Dendritic cell treated with granulocyte-macrophage colony-stimulating factor and Interleukin-4, amounts not matched to agents 40 ng/mL and 50 ng/mL, for 4 days (primary cell): Measurements from ENCODE around the gene KTN1.

ENCODE experiments used
- H3K27ac Mint-ChIP-seq: one replicate; pipeline ENCODE4 v1.8.0; 2022; ENCODE audit warnings: mild to moderate bottlenecking, mixed read lengths
- H3K27me3 Mint-ChIP-seq: one replicate; pipeline ENCODE4 v1.8.0; 2022; ENCODE audit warnings: mild to moderate bottlenecking, mixed read lengths
- H3K36me3 Mint-ChIP-seq: one replicate; pipeline ENCODE4 v1.8.0; 2022; ENCODE audit warnings: low read depth, mixed read lengths
- H3K4me1 Mint-ChIP-seq: one replicate; pipeline ENCODE4 v1.8.0; 2022; ENCODE audit warnings: low read depth, mixed read lengths
- H3K4me3 Mint-ChIP-seq: one replicate; pipeline ENCODE4 v1.8.0; 2022; ENCODE audit warnings: mild to moderate bottlenecking, moderate library complexity, mixed read lengths
- H3K9me3 Mint-ChIP-seq: one replicate; pipeline ENCODE4 v1.8.0; 2022; ENCODE audit warnings: mixed read lengths
- intact Hi-C: fragments of 100-400 bp; cut with micrococcal nuclease; formaldehyde crosslinking; loops from one replicate; pipeline ENCODE4 v1.15.0; 2022

The KTN1 gene

DNA sequence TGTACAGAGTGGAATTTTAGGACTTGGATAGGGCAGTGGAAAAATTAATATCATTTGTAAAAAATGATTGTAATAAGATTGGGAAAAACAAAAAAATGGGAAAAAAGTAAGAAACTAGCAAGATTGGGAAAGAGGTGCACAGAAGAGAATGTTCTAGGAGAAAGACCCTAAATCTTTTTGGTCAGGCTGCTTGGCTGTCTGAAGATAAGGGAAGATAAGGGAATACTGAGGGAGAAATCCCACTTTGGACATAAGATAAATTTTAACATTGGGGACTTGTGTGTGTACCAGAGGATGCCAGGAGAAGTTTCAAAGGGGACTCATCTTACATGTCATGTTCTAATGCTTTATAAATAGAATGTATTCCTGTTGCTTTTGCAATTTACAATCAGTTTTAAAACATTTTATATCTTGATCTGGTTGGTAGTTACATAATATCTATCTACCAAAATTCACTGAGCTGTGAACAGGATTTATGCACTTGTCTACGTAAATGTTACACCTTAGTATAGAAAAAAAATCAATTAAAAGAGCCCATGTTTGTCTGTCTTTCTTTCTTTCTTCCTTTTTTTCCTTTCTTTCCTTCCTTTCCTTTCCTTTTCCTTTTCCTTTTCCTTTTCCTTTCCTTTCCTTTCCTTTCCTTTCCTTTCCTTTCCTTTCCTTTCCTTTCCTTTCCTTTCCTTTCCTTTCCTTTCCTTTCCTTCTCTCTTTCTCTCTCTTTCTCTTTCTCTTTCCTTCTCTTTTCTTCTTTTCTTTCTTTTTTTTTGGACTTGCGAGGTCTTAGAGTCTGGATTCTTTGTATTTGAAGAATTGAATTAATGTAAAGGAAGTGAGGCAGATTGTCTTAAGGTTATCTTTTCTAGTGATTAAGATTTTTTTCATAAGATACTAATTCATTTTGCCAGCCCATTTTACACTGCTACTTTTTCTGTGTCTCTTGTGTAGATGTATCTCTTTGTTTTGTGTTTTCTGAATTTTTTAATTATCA is 66.1 kb downstream of the KTN1 start:
- Mint-ChIP-seq H3K4me3 (no peak overlapping the region), H3K27ac (no peak overlapping the region), H3K4me1 (peaks cover 9% of the 10 kb centered on the region), H3K9me3 (no peaks in the 10 kb centered on the region), H3K27me3 (no peaks in the 10 kb centered on the region), H3K36me3 (peaks cover 88% of the 10 kb centered on the region)
- intact Hi-C loops = no loop called here

DNA sequence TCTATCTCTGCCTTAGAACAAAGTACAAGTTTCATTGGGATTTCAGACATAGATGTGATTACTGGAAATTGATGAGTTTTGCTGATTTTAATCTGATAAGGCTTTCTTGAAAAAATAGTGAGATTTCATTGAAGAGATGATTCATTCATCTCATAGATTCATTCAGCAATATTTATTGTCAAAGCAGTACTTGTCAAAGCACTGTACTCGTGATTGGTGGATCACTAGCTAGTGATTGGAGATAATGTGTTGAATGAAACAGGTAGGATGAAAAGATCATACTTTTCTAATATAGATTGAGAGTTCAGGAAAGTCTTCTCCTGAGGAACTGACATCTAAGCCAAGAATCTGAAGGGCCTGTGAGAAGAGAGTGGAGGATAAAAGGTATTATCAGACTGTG is 71.0 kb downstream of the KTN1 start:
- intact Hi-C loops = no loop called here

DNA sequence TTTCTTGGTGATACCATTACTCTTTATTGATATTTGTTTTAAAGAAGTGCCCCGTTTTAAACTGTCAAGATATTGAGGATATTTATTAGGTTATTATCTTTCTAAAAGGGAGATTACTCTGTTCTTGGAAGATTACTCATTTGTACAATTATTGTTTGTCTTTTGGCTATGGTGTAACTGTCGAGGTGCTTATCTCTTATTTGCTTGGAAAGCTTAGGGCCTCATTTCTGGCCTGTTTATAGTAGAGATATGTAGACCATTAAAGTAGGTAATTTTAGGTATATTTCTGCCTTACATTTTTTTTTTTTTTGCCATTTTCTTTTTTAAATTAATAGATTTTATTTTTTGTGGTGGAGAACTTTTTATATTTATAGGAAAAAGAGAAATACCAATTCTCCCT is 74.2 kb downstream of the KTN1 start:
- intact Hi-C loops = no loop called here
- Mint-ChIP-seq H3K36me3 (peaks cover 85% of the 10 kb centered on the region), H3K27ac (no peak overlapping the region), H3K4me1 (no peaks in the 10 kb centered on the region), H3K9me3 (no peaks in the 10 kb centered on the region), H3K27me3 (no peaks in the 10 kb centered on the region), H3K4me3 (no peak overlapping the region)

More for the DNA sequence above, 71.0 kb downstream of the KTN1 start:
- Mint-ChIP-seq H3K27me3 (no peaks in the 10 kb centered on the region), H3K36me3 (peaks cover 83% of the 10 kb centered on the region), H3K9me3 (no peaks in the 10 kb centered on the region), H3K4me1 (no peaks in the 10 kb centered on the region), H3K27ac (no peak overlapping the region), H3K4me3 (no peak overlapping the region)

DNA sequence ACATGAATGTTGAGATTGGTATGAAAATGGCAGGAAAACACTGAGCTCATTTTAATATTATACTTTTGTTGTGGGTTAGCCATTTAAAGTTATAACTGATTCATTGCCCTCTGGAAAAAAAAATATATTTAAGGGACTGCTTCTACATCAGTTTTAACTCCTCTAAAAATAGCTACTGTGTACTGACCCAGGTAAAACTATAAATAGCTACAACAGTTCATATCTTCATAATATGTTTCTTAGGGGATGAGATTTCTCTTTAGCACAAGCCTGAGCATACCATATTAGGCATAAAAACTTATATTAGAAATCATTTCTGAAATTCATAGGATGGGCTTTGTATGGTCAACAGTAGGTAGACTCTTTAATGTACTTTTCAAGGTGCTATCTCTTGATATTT is 81.0 kb downstream of the KTN1 start:
- Mint-ChIP-seq H3K9me3 (no peaks in the 10 kb centered on the region), H3K4me3 (no peak overlapping the region), H3K27ac (no peak overlapping the region), H3K27me3 (no peaks in the 10 kb centered on the region), H3K4me1 (no peaks in the 10 kb centered on the region), H3K36me3 (peaks cover 93% of the 10 kb centered on the region)
- intact Hi-C loops = no loop called here

DNA sequence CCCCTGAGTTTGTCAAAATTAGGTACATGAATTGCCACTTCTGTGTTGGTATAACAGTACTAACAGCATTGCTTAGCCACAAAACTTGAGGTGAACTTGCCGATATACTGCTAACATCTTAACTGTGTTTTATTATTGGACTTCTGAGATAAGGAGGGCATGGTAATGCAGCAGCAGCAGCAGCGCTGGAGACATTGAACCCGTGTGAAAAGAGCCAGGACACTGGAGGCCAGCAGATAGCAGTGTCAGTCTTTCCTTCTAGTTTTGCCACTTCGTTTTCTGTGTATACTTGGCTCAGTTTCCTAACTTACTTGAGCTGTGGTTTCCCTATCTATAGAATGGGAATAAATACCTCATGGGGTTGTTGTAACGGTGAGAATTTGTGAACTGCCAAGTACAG is 82.7 kb downstream of the KTN1 start:
- H3K36me3 Mint-ChIP-seq = peaks cover 91% of the 10 kb centered on the region
- H3K27me3 Mint-ChIP-seq = no peaks in the 10 kb centered on the region
- no peaks in the 10 kb centered on the region for H3K4me1 Mint-ChIP-seq
- H3K4me3 Mint-ChIP-seq = no peak overlapping the region
- H3K27ac Mint-ChIP-seq = no peak overlapping the region
- intact Hi-C loops = no loop called here
- H3K9me3 Mint-ChIP-seq = no peaks in the 10 kb centered on the region

DNA sequence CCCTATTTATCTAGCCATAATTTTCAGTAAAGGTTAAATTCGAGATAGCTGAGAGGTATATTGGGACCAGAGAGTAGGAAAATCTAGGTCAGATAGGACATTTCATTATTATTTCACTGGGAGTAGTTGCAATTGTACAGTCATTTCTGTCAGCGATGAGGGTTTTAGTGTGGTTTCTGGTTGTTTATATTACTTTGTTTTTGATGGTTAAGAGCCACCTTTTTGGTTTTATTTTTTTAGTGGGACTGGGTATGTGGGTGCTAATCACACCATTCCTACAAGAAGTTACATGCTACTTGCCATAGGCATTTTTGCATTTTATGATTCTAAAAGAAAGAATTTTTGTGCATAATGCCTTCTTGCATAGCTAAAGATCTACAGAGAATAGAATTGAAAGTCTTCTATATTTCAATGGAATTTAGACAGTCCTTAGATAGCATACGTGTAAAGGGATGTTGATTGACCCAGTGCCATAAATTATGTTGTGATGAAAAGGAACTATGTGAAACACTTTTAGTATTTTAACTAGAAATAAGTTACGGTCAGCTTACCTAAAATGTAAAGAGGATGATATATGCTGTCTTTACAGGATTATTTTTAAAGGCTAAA is 85.2 kb downstream of the KTN1 start:
- H3K27ac Mint-ChIP-seq = no peak overlapping the region
- no peaks in the 10 kb centered on the region for H3K27me3 Mint-ChIP-seq
- no peaks in the 10 kb centered on the region for H3K4me1 Mint-ChIP-seq
- peaks cover 83% of the 10 kb centered on the region for H3K36me3 Mint-ChIP-seq
- no peak overlapping the region for H3K4me3 Mint-ChIP-seq
- no peaks in the 10 kb centered on the region for H3K9me3 Mint-ChIP-seq
- intact Hi-C loops = no loop called here

DNA sequence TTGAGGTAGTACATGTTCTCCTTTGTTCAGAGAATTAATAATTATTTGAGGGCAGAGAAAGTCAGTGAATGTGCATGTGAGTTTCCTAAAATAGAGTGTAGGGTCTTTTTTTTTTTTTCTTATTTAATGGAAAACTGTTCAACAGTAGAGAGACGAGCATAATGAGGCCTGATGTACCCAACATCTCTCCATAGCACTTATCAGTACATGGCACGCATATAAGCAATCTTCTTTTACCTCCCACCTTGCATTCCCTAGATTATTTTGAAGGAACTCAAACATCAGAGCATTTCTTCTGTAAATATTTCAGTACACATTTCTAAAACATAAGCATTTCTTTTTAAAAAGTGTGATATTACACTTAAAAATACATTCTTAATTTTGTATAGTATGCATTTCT is 87.8 kb downstream of the KTN1 start:
- Mint-ChIP-seq H3K27ac (no peak overlapping the region), H3K36me3 (peaks cover 83% of the 10 kb centered on the region), H3K9me3 (no peaks in the 10 kb centered on the region), H3K4me1 (no peaks in the 10 kb centered on the region), H3K27me3 (no peaks in the 10 kb centered on the region), H3K4me3 (no peak overlapping the region)
- intact Hi-C loops = no loop called here

DNA sequence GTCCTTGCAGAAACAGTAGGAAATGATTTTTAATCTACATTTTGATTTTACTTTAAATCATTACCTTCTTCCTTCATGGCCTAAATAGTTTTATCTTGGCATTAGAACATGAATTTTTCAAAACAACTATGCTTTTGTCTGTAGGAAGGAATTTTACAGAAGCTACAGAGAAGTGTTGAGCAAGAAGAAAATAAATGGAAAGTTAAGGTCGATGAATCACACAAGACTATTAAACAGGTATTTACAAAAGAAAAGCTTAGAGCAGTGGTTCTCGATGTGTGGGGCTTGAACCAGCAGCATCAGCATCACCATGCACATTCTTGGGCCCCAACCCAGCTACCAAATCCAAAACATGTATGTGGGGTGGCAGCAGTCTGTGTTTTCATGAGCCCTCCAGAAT is 91.6 kb downstream of the KTN1 start:
- Mint-ChIP-seq H3K27ac (no peak overlapping the region), H3K4me1 (no peaks in the 10 kb centered on the region), H3K27me3 (no peaks in the 10 kb centered on the region), H3K36me3 (peaks cover 78% of the 10 kb centered on the region), H3K4me3 (no peak overlapping the region), H3K9me3 (no peaks in the 10 kb centered on the region)
- intact Hi-C loops = loop anchor here (5.0 kb wide), 1 partner anchor 34 kb away; no protein-coding TSS in a partner anchor

DNA sequence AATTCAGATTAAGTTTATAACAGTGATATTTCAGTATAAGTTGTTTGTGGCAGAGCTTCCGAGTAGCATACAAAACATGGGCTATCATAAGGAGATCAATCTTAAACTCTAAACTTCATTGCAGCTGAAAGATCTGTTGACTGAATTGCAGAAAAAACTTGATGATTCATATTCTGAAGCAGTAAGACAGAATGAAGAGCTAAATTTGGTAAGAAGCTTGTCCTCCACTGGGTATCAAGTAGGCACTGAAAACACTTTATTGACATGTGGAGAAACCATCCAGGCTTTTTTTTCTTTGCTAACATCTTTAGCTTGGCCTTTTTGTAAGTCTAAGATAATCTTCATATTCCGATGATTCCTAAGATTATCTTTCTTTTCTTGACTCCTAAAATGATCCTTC is 93.0 kb downstream of the KTN1 start:
- intact Hi-C loops = loop anchor here (5.0 kb wide), 1 partner anchor 36 kb away; no protein-coding TSS in a partner anchor
- Mint-ChIP-seq H3K27me3 (no peaks in the 10 kb centered on the region), H3K4me3 (no peak overlapping the region), H3K9me3 (no peaks in the 10 kb centered on the region), H3K36me3 (peaks cover 71% of the 10 kb centered on the region), H3K4me1 (no peaks in the 10 kb centered on the region), H3K27ac (no peak overlapping the region)

DNA sequence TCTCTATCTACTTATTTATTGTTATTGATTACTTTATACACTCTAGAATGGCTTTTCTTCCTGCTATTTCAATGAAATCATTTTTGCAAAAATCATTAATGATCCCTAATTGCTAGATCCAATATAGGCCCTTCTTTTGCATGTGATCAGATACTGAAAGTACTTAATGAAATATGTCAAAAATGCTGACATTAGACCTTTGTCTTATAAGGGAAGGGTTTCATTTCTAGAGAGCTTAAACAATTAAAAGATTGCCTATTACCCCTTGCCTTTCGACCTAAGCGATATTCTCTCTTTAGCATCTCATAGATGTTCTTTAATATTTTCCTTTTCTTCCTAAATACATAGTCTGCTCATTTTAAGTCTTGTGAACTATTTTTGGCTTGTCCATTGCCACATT is 101.1 kb downstream of the KTN1 start:
- peaks cover 81% of the 10 kb centered on the region for H3K36me3 Mint-ChIP-seq

DNA sequence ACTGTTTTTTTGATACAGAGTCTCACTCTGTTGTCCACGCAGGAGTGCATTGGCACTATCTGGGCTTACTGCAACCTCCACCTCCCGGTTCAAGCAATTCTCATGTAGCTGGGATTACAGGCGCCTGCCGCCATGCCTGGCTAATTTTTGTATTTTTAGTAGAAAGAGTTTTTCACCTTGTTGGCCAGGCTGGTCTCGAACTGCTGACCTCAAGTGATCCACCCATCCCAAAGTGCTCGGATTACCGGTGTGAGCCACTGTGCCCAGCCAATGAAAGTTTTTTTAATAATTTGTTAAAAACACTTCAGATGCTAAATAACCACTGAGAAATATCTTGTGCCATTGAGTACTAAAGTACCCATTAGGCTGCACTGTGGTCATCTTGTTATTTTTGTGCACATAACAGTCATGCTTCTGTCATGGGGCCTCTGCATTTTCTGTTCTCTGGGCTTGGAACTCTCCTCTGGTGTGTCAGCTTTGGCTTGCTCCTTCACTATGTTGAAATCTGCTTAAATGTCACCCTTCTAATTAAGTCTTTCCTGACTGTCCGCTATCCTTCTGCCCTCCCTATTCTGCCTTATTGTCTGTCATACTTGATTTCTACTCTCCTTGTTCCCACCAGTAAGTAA is 105.1 kb downstream of the KTN1 start:
- Mint-ChIP-seq H3K27ac (no peak overlapping the region), H3K9me3 (no peaks in the 10 kb centered on the region), H3K4me3 (no peak overlapping the region)

More for the DNA sequence above, 101.1 kb downstream of the KTN1 start:
- intact Hi-C loops = no loop called here
- H3K27me3 Mint-ChIP-seq = no peaks in the 10 kb centered on the region
- H3K4me1 Mint-ChIP-seq = no peaks in the 10 kb centered on the region
- H3K4me3 Mint-ChIP-seq = no peak overlapping the region
- no peak overlapping the region for H3K27ac Mint-ChIP-seq
- no peaks in the 10 kb centered on the region for H3K9me3 Mint-ChIP-seq

DNA sequence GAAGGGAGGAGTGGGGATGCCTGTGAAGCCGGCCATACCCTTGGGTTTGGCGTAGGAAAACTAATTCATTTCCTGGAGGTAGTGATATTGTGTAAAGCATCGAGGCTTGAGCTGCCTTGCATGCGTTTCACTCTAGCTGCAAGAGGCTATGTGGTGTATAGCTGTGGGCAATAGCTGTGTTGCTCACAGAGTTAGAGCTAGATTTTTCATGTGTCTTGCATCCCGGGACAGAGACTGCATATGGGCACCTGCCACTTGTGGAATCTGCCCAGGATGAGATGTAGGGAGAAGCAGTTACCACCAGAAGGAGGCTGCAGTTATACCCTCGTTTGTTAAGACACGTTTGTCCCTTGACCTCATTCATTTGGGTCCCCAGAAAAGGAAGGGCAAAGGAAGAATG is 106.7 kb downstream of the KTN1 start:
- H3K9me3 Mint-ChIP-seq = no peaks in the 10 kb centered on the region
- peaks cover 53% of the 10 kb centered on the region for H3K36me3 Mint-ChIP-seq
- H3K4me1 Mint-ChIP-seq = no peaks in the 10 kb centered on the region
- H3K27me3 Mint-ChIP-seq = no peaks in the 10 kb centered on the region
- intact Hi-C loops = no loop called here
- no peak overlapping the region for H3K4me3 Mint-ChIP-seq
- no peak overlapping the region for H3K27ac Mint-ChIP-seq

More for the DNA sequence above, 105.1 kb downstream of the KTN1 start:
- intact Hi-C loops = no loop called here
- Mint-ChIP-seq H3K36me3 (peaks cover 69% of the 10 kb centered on the region), H3K27me3 (no peaks in the 10 kb centered on the region), H3K4me1 (no peaks in the 10 kb centered on the region)

DNA sequence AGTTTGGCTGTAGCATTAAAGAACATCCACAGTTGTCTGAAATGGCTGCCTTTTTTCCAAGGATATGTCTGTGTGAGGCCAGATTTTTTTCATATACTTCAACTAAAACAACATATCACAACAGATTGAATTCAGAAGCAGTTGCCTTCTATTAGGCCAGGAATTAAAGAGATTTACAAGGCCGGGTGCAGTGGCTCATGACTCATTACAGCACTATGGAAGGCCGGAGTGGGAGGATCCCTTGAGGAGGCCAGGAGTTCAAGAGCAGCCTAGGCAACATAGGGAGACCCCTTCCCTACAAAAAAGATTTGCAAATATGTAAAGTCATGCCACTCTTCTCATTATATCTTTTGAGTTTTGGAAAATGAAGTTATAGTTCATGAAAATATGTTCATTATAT is 108.6 kb downstream of the KTN1 start:
- no peaks in the 10 kb centered on the region for H3K9me3 Mint-ChIP-seq
- no peaks in the 10 kb centered on the region for H3K4me1 Mint-ChIP-seq
- intact Hi-C loops = no loop called here
- no peak overlapping the region for H3K4me3 Mint-ChIP-seq
- no peak overlapping the region for H3K27ac Mint-ChIP-seq
- H3K36me3 Mint-ChIP-seq = peaks cover 40% of the 10 kb centered on the region
- H3K27me3 Mint-ChIP-seq = no peaks in the 10 kb centered on the region
